Mesenteric fat pad (tissue), 1 donor: Measurements from ENCODE around the gene PRAMEF20. TPM values are rescaled to one million over a fixed set of nuclear protein-coding genes. Genes with fewer than 3 reads are reported as not detected.

Experiments used
- DNase-seq: peaks from one replicate; pipeline ENCODE4 v3.0.0-alpha.2; 2020; ENCODE audit warnings: low spot score
- total RNA-seq: library from RNA; stranded (reverse); fragmentation: NEBNext Ultra II Directional; extraction: Animal tissue kit (Norgen Biotek cat#: 25700); gene quantifications from one replicate; pipeline ENCODE4 v1.2.1, GENCODE V29; 2021
- donor health status: DM: yes; HTN: yes; CAD: no.

Gene PRAMEF20
- total RNA-seq, 1 donor from 2014 or later = not detected

GRCh38 chr1:13461977-13462376 lies 51.7 kb downstream of the PRAMEF20 start:
- no peak for DNase-seq

- no peak for DNase-seq
These were observed 52.4 kb downstream of the PRAMEF20 start for GRCh38 chr1:13462682-13463081.

GRCh38 chr1:13465515-13465914 lies 55.3 kb downstream of the PRAMEF20 start:
- DNase-seq = no peak

- no peak for DNase-seq
These were observed 59.1 kb downstream of the PRAMEF20 start for GRCh38 chr1:13469343-13469742.

Other genes starting within 250 kb of the PRAMEF20 start
- gene HNRNPCL4, start 244.8 kb upstream of the PRAMEF20 start, total RNA-seq = not detected
- not detected for gene PRAMEF9, start 238.6 kb upstream of the PRAMEF20 start, total RNA-seq
- gene PRAMEF13, start 209.0 kb upstream of the PRAMEF20 start, total RNA-seq = not detected
- not detected for gene PRAMEF18, start 184.3 kb upstream of the PRAMEF20 start, total RNA-seq
- not detected for gene PRAMEF5, start 156.3 kb upstream of the PRAMEF20 start, total RNA-seq
- gene PRAMEF8, start 125.3 kb upstream of the PRAMEF20 start, total RNA-seq = not detected
- gene PRAMEF33, start 106.9 kb upstream of the PRAMEF20 start, total RNA-seq = not detected
- not detected for gene PRAMEF15, start 94.9 kb upstream of the PRAMEF20 start, total RNA-seq
- not detected for gene PRAMEF14, start 63.3 kb upstream of the PRAMEF20 start, total RNA-seq
- gene PRAMEF19, start 38.5 kb upstream of the PRAMEF20 start, total RNA-seq = not detected
- not detected for gene PRAMEF17, start 20.8 kb upstream of the PRAMEF20 start, total RNA-seq
- not detected for gene LRRC38, start 103.6 kb downstream of the PRAMEF20 start, total RNA-seq
- gene PDPN, start 173.4 kb downstream of the PRAMEF20 start, total RNA-seq = 66.3 TPM